Ramos (cell line): Measurements from ENCODE around the gene PDZD8.

Experiments used
- in situ Hi-C: fragments of 300-500 bp; cut with MboI; formaldehyde crosslinking; loops from one replicate; pipeline ENCODE4 v1.14.3; 2022; ENCODE audit warnings: low sequenced_read_pairs; ENCODE audit not compliant: unreplicated experiment

The PDZD8 gene

GRCh38 chr10:117259279-117259678, 116.0 kb downstream of the PDZD8 start:
- in situ Hi-C loops, result no loop called here

DNA sequence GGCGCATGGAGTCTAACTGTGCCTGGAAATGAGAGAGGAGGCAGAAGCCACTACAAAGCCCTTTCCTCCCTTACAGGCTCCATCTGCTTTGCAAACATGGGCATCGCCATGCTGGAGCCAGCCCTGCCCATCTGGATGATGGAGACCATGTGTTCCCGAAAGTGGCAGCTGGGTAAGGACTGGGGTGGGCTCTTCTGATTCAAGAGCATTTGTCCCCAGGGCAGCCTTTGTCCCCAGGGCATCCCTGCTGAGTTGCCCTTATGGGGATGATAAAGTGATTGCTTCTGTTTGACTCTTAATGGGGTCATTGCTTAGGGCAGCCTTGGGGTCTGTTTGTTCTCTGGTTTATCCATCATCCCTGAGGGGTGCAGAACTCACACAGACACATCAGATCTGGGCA, 117.5 kb downstream of the PDZD8 start:
- in situ Hi-C loops, result no loop called here

DNA sequence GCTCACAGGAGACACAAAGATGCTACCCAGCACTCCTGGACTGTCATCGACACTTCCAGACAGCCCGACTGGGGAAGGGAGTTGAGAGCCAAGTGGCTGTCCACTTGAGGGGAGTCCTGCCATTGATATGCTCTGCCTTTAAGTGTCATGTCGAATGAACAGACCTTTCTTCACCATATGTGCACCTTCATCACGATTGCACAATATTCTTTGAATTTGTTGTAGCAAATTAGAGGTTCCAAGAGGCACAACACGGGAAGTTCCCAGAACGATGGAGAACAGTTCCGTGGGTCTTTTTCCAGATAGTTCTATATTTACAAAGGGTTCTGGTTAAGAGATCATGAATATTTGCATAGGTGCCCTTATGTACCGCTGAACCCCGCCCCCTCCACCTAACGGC, 118.3 kb downstream of the PDZD8 start:
- in situ Hi-C loops, result no loop called here

DNA sequence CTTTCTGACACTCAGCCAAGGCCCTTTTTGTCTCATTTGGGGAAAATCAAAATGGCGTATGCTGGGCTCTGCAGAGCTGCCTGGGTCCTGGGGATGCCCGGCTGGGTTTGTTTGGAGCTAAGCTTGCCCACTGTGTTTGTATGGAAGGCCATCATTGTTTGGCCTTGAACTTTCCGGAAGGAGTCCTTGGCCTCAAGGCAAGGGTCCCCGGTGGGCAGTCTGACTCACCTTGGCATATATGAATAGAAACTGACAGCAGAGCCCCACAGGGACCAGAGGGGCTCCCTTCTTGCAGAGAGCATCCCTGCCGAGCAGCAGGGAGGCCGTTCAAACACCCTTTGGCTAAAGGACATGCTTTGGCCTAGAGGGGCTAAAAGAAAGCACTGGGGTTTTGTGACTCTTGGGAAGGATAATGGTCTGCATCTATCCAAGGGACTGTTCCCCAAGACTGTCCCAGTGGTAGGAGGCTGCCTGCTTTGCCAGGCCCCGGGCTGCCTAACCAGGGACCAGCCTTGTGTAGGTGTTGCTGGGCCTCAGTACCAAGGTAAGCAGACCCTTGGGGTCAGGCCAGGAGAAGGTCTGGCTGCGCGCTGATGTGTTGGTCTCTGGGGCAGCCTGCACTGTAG, 119.3 kb downstream of the PDZD8 start:
- in situ Hi-C loops, result no loop called here

GRCh38 chr10:117254774-117255735, 120.2 kb downstream of the PDZD8 start:
- in situ Hi-C loops, result no loop called here

DNA sequence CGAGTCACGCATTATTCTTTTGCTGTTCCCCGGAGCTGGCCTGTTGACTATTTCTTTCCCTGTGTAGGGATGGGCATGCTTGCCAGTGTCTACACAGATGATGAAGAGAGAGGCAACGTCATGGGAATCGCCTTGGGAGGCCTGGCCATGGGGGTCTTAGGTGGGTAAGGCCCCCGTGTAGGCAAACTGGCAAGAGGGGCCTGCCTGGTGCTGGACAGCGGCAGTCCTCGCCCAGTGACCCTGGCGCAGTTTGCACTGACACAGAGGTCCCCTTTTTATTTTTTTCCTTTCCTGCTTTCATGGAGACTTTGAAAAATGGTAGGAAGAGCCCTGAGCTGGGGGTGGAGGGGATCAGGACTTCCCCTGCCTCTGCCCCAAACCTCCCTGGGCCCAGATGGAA, 120.9 kb downstream of the PDZD8 start:
- in situ Hi-C loops, result no loop called here

DNA sequence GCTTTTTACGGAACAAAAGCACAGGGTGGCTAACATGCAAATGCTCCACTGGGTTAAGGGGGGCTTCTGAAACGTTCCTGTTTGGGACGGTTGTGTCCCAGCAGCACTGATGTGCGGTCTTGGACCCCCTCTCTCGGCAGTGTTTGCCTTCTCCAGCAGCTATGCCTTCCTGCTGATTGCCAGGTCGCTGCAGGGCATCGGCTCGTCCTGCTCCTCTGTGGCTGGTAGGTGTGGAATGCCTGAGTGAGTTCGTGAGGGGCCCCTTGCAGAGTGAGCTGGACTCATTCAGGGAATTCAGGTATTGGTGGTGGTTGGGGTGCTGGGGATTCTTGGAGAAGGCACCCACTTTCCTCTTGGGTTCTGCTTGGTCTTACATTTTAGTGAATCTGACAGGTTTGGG, 121.3 kb downstream of the PDZD8 start:
- in situ Hi-C loops, result no loop called here

DNA sequence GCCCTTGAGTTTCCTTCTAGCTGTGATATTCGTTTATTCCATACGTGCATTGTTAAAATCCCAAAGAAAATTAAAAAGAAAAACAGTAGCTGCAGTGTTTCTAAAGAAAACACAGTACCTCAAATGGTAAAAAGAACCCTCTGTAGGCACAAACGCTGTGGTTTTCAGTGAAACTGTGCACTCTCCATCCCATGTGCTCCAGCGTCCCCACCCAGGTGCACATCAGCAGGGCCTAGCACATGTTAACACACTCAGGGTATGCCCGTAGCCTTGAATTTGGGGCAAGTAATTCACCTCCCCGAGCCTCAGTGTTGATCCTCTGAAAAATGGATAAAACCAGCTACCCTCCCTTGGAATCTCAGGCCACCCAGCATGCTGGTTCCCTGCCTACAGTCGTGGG, 124.8 kb downstream of the PDZD8 start:
- in situ Hi-C loops, result no loop called here

DNA sequence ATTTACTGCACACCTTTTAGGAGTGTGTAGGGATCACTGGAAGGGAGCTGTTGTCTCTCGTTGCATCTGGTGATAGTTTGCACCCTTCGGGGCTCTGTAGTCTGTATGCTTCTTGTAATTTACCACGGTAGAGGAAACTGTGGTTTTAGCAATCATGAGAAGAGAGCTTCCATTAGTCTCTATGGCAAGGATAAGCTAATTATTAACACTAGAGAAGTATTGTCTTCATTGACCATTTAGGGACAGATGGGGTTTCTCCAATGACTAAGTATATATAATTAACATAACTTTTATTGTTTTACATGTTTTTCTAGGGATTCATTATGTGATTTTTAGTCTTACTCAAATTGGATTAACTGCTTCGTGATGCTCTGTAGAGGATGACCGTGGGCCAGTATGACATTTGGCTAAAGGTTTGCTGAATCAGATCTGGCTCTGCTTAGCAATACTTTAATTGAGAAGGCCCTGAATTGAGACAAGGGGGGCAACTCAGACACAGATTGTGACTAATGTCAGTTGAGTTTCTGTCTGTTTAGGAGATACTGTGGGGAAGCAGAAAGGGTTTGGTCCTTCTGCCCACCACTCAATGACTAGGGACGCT, 125.6 kb downstream of the PDZD8 start:
- in situ Hi-C loops, result no loop called here

GRCh38 chr10:117248750-117249465, 126.3 kb downstream of the PDZD8 start:
- in situ Hi-C loops, result no loop called here

GRCh38 chr10:117246997-117247671, 128.1 kb downstream of the PDZD8 start:
- in situ Hi-C loops, result no loop called here

DNA sequence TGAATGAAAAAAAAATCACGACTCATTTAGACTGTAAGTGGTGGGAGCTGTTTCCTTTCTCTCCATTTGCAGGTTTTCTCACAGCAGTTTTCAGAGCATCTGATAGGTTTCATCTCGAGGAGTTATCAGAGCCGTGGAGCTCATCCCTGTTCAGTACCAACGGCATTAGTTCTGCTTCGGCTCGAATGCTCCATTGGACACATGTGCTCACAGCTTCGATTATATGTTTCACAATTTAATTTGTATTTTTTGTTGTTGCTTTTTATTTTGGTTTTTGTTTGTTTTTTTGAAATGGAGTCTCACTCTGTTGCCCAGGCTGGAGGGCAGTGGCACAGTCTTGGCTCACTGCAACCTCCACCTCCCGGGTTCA, 132.8 kb downstream of the PDZD8 start:
- in situ Hi-C loops, result no loop called here

DNA sequence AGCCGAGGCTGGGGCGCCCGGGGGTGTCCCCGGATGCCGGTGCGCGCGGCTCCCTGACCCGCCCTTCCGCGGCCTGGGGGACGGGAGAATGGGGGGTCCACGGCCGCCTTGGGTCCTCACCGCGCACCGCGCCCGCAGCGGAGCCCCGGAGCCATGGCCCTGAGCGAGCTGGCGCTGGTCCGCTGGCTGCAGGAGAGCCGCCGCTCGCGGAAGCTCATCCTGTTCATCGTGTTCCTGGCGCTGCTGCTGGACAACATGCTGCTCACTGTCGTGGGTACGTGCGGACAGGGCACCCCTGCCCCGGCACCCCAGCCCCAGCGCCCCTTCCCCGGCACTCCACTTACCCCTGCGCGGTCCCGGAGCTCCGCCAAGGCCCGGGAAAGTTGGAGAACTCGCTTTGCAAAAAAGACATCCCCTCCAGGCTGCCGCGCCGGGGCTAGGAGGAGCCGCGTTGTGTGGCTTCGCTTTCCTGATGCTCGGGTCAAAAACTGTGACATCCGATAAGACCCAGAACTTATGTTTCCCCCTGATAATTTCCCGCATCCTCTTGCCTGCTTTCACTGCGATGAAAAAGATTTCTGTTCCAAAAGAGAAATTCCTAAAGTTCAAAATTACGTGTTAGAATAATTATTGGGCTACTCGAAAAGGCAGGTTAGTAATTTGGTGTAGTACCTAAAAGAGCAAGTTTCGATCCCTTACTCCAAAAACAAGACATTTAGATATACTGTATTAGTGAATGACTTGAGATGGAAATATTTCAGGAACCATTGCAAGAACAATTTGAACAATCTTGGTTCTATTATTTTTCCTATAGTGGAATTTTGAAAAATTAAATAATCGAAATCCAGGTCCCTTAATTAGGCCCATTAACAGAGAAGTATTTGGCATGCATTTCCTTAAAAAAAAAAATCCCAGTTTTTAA, 133.4 kb downstream of the PDZD8 start:
- in situ Hi-C loops, result no loop called here

DNA sequence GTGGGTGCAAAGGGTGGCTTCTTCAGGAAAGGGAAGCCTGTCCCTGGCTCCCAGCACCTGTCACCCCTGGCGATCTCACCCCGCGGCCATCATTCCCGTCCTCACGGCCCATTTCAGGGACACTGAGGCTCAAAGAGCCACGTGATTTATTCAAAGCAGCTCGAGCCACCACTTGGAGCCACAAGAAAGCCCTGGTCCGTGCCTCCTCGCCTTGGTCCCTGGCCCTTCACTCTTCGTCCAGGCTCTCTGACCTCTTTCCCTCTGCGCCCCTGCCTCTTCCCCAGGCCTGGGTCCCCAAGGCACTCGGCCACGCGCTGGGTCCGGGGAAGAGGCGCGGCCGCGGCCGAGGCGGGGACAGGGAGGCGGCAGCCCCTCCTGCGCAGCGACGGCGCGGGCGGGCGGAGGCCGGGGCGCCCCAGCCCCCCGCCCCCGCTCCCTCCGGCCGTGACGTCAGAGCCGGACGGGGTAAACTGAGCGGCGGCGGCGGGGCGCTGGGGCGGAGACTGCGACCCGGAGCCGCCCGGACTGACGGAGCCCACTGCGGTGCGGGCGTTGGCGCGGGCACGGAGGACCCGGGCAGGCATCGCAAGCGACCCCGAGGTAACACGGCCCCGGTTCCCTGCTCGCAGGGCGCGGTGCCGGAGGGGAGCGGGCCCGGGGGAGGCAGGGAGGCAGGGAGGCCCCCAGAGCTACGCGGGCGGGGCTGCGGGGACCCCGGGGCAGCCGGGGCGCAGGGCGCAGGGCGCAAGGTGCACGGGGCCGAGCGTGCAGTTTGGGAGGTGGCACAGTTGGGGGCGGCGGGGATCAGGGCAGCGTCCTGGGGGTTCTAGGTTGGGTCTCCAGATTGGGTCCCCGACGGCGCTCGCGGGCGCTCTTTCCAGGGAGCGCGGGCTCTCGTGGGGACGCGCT, 134.4 kb downstream of the PDZD8 start, which contains the start of gene SLC18A2:
Gene SLC18A2 (plus strand): TSS at position 494 of the 909 bp plus-strand sequence. CDS start 580 bp downstream, outside the sequence.
- in situ Hi-C loops, result no loop called here

- in situ Hi-C loops, result no loop called here
These were observed 135.3 kb downstream of the PDZD8 start for GRCh38 chr10:117239721-117240620.

DNA sequence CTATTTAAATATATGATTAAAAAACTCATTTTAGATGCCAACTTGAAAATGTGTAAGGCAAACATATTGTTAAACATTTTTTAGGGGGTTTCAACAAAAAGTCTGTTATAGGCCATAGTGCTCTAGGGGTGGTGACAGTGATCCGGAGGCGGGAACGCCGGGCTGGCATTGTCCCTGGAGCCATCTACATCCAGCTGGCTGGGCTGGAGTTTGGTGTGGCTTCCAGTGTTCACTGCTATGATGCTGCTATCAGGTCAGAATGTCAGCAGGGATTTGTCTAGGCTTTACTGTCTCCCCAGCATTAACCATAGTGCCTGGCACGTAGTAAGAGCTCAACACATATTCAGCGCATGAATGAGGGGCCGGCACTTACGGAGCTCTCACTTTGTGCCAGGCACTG, 136.2 kb downstream of the PDZD8 start:
- in situ Hi-C loops, result no loop called here

GRCh38 chr10:117237401-117237991, 137.7 kb downstream of the PDZD8 start:
- in situ Hi-C loops, result no loop called here
